HEK293 (cell line): ENCODE data around the gene LGI4.

Source experiments
- BCL11A ChIP-seq: fragments of 450-650 bp; formaldehyde crosslinking; IDR thresholded peaks from 2 replicates; pipeline ENCODE4 v1.5.1; 2016; ENCODE audit warnings: low read depth, missing biosample characterization, missing genetic modification characterization
- GLIS2 ChIP-seq: fragments of 450-650 bp; formaldehyde crosslinking; IDR thresholded peaks from 2 replicates; pipeline ENCODE4 v1.5.1; 2016; ENCODE audit warnings: missing biosample characterization, missing genetic modification characterization
- PRDM10 ChIP-seq: fragments of 450-650 bp; formaldehyde crosslinking; IDR thresholded peaks from 2 replicates; pipeline ENCODE4 v1.5.1; 2016; ENCODE audit warnings: missing biosample characterization, missing genetic modification characterization
- RBAK ChIP-seq: fragments of 450-650 bp; formaldehyde crosslinking; IDR thresholded peaks from 2 replicates; pipeline ENCODE4 v1.5.1; 2016; ENCODE audit warnings: missing biosample characterization, missing genetic modification characterization
- SALL2 ChIP-seq: fragments of 450-650 bp; formaldehyde crosslinking; IDR thresholded peaks from 2 replicates; pipeline ENCODE4 v1.5.0; 2017; ENCODE audit warnings: missing biosample characterization, mild to moderate bottlenecking, missing genetic modification characterization, borderline replicate concordance
- SCRT2 ChIP-seq: fragments of 450-650 bp; formaldehyde crosslinking; IDR thresholded peaks from 2 replicates; pipeline ENCODE4 v1.5.1; 2016; ENCODE audit warnings: missing biosample characterization, missing genetic modification characterization
- SETDB1 ChIP-seq: IDR thresholded peaks from one replicate; pipeline ENCODE4 v1.6.1; 2017; ENCODE audit warnings: mild to moderate bottlenecking, low read length, moderate library complexity, mixed read lengths; ENCODE audit not compliant: insufficient read length
- SP2 ChIP-seq: fragments of 450-650 bp; formaldehyde crosslinking; IDR thresholded peaks from 2 replicates; pipeline ENCODE4 v1.5.1; 2016; ENCODE audit warnings: missing biosample characterization, missing genetic modification characterization
- SP3 ChIP-seq: fragments of 450-650 bp; formaldehyde crosslinking; IDR thresholded peaks from 2 replicates; pipeline ENCODE4 v1.5.1; 2016; ENCODE audit warnings: missing biosample characterization, missing genetic modification characterization
- WT1 ChIP-seq: fragments of 450-650 bp; formaldehyde crosslinking; IDR thresholded peaks from 2 replicates; pipeline ENCODE4 v1.5.1; 2016; ENCODE audit warnings: missing biosample characterization, missing genetic modification characterization
- ZNF214 ChIP-seq: fragments of 450-650 bp; formaldehyde crosslinking; IDR thresholded peaks from 2 replicates; pipeline ENCODE4 v1.5.1; 2017; ENCODE audit warnings: missing biosample characterization, mild to moderate bottlenecking, missing genetic modification characterization, borderline replicate concordance
- ZNF239 ChIP-seq: fragments of 450-650 bp; formaldehyde crosslinking; IDR thresholded peaks from 2 replicates; pipeline ENCODE4 v1.5.1; 2016; ENCODE audit warnings: missing biosample characterization, missing genetic modification characterization
- ZNF24 ChIP-seq: fragments of 450-650 bp; formaldehyde crosslinking; IDR thresholded peaks from 2 replicates; pipeline ENCODE4 v1.5.1; 2016; ENCODE audit warnings: missing biosample characterization, missing genetic modification characterization
- ZNF311 ChIP-seq: fragments of 450-650 bp; formaldehyde crosslinking; IDR thresholded peaks from 2 replicates; pipeline ENCODE4 v1.5.1; 2017; ENCODE audit warnings: missing biosample characterization, missing genetic modification characterization, borderline replicate concordance
- ZNF354C ChIP-seq: fragments of 450-650 bp; formaldehyde crosslinking; IDR thresholded peaks from 2 replicates; pipeline ENCODE4 v1.5.1; 2016; ENCODE audit warnings: missing biosample characterization, missing genetic modification characterization, low read depth, borderline replicate concordance
- ZNF391 ChIP-seq: fragments of 450-650 bp; formaldehyde crosslinking; IDR thresholded peaks from 2 replicates; pipeline ENCODE4 v1.5.1; 2016; ENCODE audit warnings: low read depth, missing biosample characterization, missing genetic modification characterization, borderline replicate concordance
- ZNF423 ChIP-seq: fragments of 450-650 bp; formaldehyde crosslinking; IDR thresholded peaks from 2 replicates; pipeline ENCODE4 v1.5.1; 2016; ENCODE audit warnings: missing biosample characterization, missing genetic modification characterization
- ZNF426 ChIP-seq: fragments of 450-650 bp; formaldehyde crosslinking; IDR thresholded peaks from 2 replicates; pipeline ENCODE4 v1.5.1; 2017; ENCODE audit warnings: missing biosample characterization, missing genetic modification characterization, mild to moderate bottlenecking, inconsistent platforms, moderate library complexity
- ZNF510 ChIP-seq: fragments of 450-650 bp; formaldehyde crosslinking; IDR thresholded peaks from 2 replicates; pipeline ENCODE4 v1.5.1; 2018; ENCODE audit warnings: mild to moderate bottlenecking, missing genetic modification characterization, missing biosample characterization; ENCODE audit not compliant: insufficient replicate concordance
- ZNF513 ChIP-seq: fragments of 450-650 bp; IDR thresholded peaks from 2 replicates; pipeline ENCODE4 v1.5.1; 2018; ENCODE audit warnings: missing biosample characterization, missing genetic modification characterization
- ZNF626 ChIP-seq: fragments of 450-650 bp; sonication (Bioruptor Pico); formaldehyde crosslinking; IDR thresholded peaks from 2 replicates; pipeline ENCODE4 v1.5.1; 2018; ENCODE audit warnings: missing biosample characterization, missing genetic modification characterization, inconsistent platforms
- ZNF645 ChIP-seq: fragments of 450-650 bp; formaldehyde crosslinking; IDR thresholded peaks from 2 replicates; pipeline ENCODE4; 2016; ENCODE audit warnings: missing biosample characterization, missing genetic modification characterization
- ZNF768 ChIP-seq: fragments of 450-650 bp; formaldehyde crosslinking; IDR thresholded peaks from 2 replicates; pipeline ENCODE4 v1.5.1; 2018; ENCODE audit warnings: missing biosample characterization, mild to moderate bottlenecking, missing genetic modification characterization
- ZNF776 ChIP-seq: fragments of 450-650 bp; formaldehyde crosslinking; IDR thresholded peaks from 2 replicates; pipeline ENCODE4 v1.5.0; 2017; ENCODE audit warnings: missing biosample characterization, missing genetic modification characterization, borderline replicate concordance
- ZNF791 ChIP-seq: fragments of 450-650 bp; formaldehyde crosslinking; IDR thresholded peaks from 2 replicates; pipeline ENCODE4 v1.5.1; 2016; ENCODE audit warnings: missing biosample characterization, missing genetic modification characterization
- ZSCAN16 ChIP-seq: fragments of 450-650 bp; formaldehyde crosslinking; IDR thresholded peaks from 2 replicates; pipeline ENCODE4 v1.5.1; 2016; ENCODE audit warnings: missing biosample characterization, missing genetic modification characterization
- ZSCAN30 ChIP-seq: fragments of 450-650 bp; IDR thresholded peaks from 2 replicates; pipeline ENCODE4 v1.5.1; 2018; ENCODE audit warnings: missing biosample characterization, mild to moderate bottlenecking, missing genetic modification characterization, moderate library complexity
- TF ChIP-seq, protein P1 (sequence below): fragments of 450-650 bp; formaldehyde crosslinking; IDR thresholded peaks from 2 replicates; pipeline ENCODE4 v1.5.1; 2016; ENCODE audit warnings: missing biosample characterization, missing genetic modification characterization
- TF ChIP-seq, protein P2 (sequence below): fragments of 450-650 bp; formaldehyde crosslinking; IDR thresholded peaks from 2 replicates; pipeline ENCODE4 v1.5.1; 2017; ENCODE audit warnings: missing biosample characterization, mild to moderate bottlenecking, missing genetic modification characterization, moderate library complexity

The LGI4 gene

GRCh38 chr19:35140207-35140961, 5.5 kb upstream of the LGI4 start (continued):
- TF ChIP-seq, protein P1, sequence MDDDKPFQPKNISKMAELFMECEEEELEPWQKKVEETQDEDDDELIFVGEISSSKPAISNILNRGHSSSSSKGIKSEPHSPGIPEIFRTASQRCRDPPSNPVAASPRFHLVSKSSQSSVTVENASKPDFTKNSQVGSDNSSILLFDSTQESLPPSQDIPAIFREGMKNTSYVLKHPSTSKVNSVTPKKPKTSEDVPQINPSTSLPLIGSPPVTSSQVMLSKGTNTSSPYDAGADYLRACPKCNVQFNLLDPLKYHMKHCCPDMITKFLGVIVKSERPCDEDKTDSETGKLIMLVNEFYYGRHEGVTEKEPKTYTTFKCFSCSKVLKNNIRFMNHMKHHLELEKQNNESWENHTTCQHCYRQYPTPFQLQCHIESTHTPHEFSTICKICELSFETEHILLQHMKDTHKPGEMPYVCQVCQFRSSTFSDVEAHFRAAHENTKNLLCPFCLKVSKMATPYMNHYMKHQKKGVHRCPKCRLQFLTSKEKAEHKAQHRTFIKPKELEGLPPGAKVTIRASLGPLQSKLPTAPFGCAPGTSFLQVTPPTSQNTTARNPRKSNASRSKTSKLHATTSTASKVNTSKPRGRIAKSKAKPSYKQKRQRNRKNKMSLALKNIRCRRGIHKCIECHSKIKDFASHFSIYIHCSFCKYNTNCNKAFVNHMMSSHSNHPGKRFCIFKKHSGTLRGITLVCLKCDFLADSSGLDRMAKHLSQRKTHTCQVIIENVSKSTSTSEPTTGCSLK (tag by site-specific recombination): no peak
- TF ChIP-seq ZNF645 (no peak), PRDM10 (tag by site-specific recombination) (peak; percentile 65), ZNF239 (tag by site-specific recombination) (no peak), ZNF391 (no peak), ZSCAN30 (tag by site-specific recombination) (no peak), SCRT2 (tag by site-specific recombination) (peak; percentile 87), SP2 (no peak), ZNF423 (no peak), ZNF426 (tag by site-specific recombination) (no peak), SP3 (tag by site-specific recombination) (no peak), ZNF354C (tag by site-specific recombination) (no peak), ZNF768 (tag by site-specific recombination) (no peak), SALL2 (tag by site-specific recombination) (no peak; the same call in 1 of the 2 replicates), WT1 (no peak), ZNF513 (tag by site-specific recombination) (no peak), ZNF510 (no peak), BCL11A (tag by site-specific recombination) (no peak), ZNF214 (tag by site-specific recombination) (no peak), ZSCAN16 (tag by site-specific recombination) (no peak), SETDB1 (no peak), ZNF626 (no peak), ZNF24 (tag by site-specific recombination) (no peak), ZNF776 (tag by site-specific recombination) (peak; percentile 24; the same call in 1 of the 2 replicates), GLIS2 (tag by site-specific recombination) (no peak; the same call in 1 of the 2 replicates), RBAK (no peak; the same call in 1 of the 2 replicates), ZNF791 (tag by site-specific recombination) (peak; percentile 85; the same call in 1 of the 2 replicates), ZNF311 (tag by site-specific recombination) (peak; percentile 89; the same call in 1 of the 2 replicates)
- TF ChIP-seq, protein P2, sequence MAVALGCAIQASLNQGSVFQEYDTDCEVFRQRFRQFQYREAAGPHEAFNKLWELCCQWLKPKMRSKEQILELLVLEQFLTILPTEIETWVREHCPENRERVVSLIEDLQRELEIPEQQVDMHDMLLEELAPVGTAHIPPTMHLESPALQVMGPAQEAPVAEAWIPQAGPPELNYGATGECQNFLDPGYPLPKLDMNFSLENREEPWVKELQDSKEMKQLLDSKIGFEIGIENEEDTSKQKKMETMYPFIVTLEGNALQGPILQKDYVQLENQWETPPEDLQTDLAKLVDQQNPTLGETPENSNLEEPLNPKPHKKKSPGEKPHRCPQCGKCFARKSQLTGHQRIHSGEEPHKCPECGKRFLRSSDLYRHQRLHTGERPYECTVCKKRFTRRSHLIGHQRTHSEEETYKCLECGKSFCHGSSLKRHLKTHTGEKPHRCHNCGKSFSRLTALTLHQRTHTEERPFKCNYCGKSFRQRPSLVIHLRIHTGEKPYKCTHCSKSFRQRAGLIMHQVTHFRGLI (tag by site-specific recombination): no peak
